IMR-90 (cell line): ENCODE results near the gene PRKCH. TPM values are rescaled to one million over a fixed set of nuclear protein-coding genes. Genes with fewer than 3 reads are reported as not detected.

ENCODE experiments used
- ATAC-seq: fragments of 200-7000 bp; cut with Tn5 transposase; 2 replicates; pipeline ENCODE4 v1.9.1; 2020; ENCODE audit warnings: low read depth, mild to moderate bottlenecking, moderate library complexity
- BruUV-seq: library from RNA; stranded (reverse); fragments of 400-500 nt; replicated peaks from 2 replicates; lab custom pipeline; 2021; lab: Mats Ljungman, UMichigan
- CTCF ChIA-PET: fragments of 300-600 bp; formaldehyde crosslinking; extraction: SDS; loops from one replicate; lab custom pipeline; 2021; ENCODE audit warnings: antibody characterized with exemption; lab: Yijun Ruan, JAX
- POLR2A ChIA-PET: fragments of 300-600 bp; sonication (Branson Sonifier 250); formaldehyde crosslinking; loops from one replicate; lab custom pipeline; 2022; ENCODE audit warnings: antibody characterized with exemption; ENCODE audit not compliant: unreplicated experiment; lab: Charles Lee
- DNase-seq: peaks from one replicate; pipeline ENCODE4 v3.0.0; 2013
- H2AFZ ChIP-seq: replicated peaks from 2 replicates; pipeline ENCODE3; 2013; ENCODE audit warnings: low read length, mild to moderate bottlenecking; ENCODE audit not compliant: poor library complexity
- H2AK5ac ChIP-seq: 2 replicates; pipeline ENCODE4 v1.6.1; 2013; ENCODE audit warnings: low read depth, low read length, inconsistent platforms
- H2AK9ac ChIP-seq: replicated peaks from 2 replicates; pipeline ENCODE3; 2013; ENCODE audit warnings: mild to moderate bottlenecking, low read depth, low read length, moderate library complexity; ENCODE audit not compliant: poor library complexity
- H2BK120ac ChIP-seq: 2 replicates; pipeline ENCODE4 v1.6.1; 2013; ENCODE audit warnings: low read depth, low read length, inconsistent platforms
- H2BK15ac ChIP-seq: 3 replicates; pipeline ENCODE4 v1.6.1; 2013; ENCODE audit warnings: low read depth, low read length, inconsistent platforms
- H2BK20ac ChIP-seq: 2 replicates; pipeline ENCODE4 v1.6.1; 2013; ENCODE audit warnings: low read depth, mild to moderate bottlenecking, inconsistent platforms, low read length, moderate library complexity
- H2BK5ac ChIP-seq: 2 replicates; pipeline ENCODE4 v1.6.1; 2013; ENCODE audit warnings: mild to moderate bottlenecking, low read depth, low read length, inconsistent platforms; ENCODE audit not compliant: poor library complexity, severe bottlenecking
- H3K14ac ChIP-seq: replicated peaks from 2 replicates; pipeline ENCODE4 v1.6.1; 2013; ENCODE audit warnings: low read depth, low read length, inconsistent platforms
- H3K18ac ChIP-seq: 2 replicates; pipeline ENCODE4 v1.6.1; 2013; ENCODE audit warnings: low read depth, low read length, control low read depth
- H3K23ac ChIP-seq: 2 replicates; pipeline ENCODE4 v1.6.1; 2013; ENCODE audit warnings: low read depth, low read length, inconsistent platforms
- H3K27ac ChIP-seq: 2 replicates; pipeline ENCODE4 v1.5.1; 2013; ENCODE audit warnings: mild to moderate bottlenecking, control low read depth, low read length; ENCODE audit not compliant: insufficient read depth
- H3K27me3 ChIP-seq: 2 replicates; pipeline ENCODE4 v1.6.1; 2013; ENCODE audit warnings: low read length; ENCODE audit not compliant: control insufficient read depth, insufficient read depth
- H3K36me3 ChIP-seq: 2 replicates; pipeline ENCODE4 v1.6.1; 2013; ENCODE audit warnings: low read length, mixed read lengths; ENCODE audit not compliant: control insufficient read depth, insufficient read depth
- H3K4ac ChIP-seq: 2 replicates; pipeline ENCODE4 v1.6.1; 2013; ENCODE audit warnings: low read depth, low read length, inconsistent platforms
- H3K4me1 ChIP-seq: 2 replicates; pipeline ENCODE4 v1.6.1; 2013; ENCODE audit warnings: low read length, mixed read lengths; ENCODE audit not compliant: control insufficient read depth, insufficient read depth
- H3K4me2 ChIP-seq: 2 replicates; pipeline ENCODE4 v1.6.1; 2013; ENCODE audit warnings: low read depth, mild to moderate bottlenecking, control low read depth, low read length, moderate library complexity
- H3K4me3 ChIP-seq: 2 replicates; pipeline ENCODE4 v1.5.1; 2013; ENCODE audit warnings: low read depth, mild to moderate bottlenecking, control low read depth, low read length, moderate library complexity; ENCODE audit not compliant: insufficient read depth
- H3K56ac ChIP-seq: 2 replicates; pipeline ENCODE4 v1.6.1; 2013; ENCODE audit warnings: low read length, inconsistent platforms; ENCODE audit not compliant: insufficient read depth; ENCODE audit errors: extremely low read depth
- H3K79me1 ChIP-seq, 2 experiments: 2 replicates each; pipeline ENCODE4 v1.6.1; 2013; ENCODE audit warnings: low read length in 2 of 2, inconsistent platforms in 1 of 2, low read depth in 1 of 2
- H3K9ac ChIP-seq: 2 replicates; pipeline ENCODE4 v1.6.1; 2013; ENCODE audit warnings: low read depth, low read length, control low read depth
- H3K9me1 ChIP-seq: 2 replicates; pipeline ENCODE4 v1.6.1; 2013; ENCODE audit warnings: low read length, inconsistent platforms; ENCODE audit not compliant: insufficient read depth
- H3K9me3 ChIP-seq: 2 replicates; pipeline ENCODE4 v1.6.1; 2013; ENCODE audit warnings: low read length; ENCODE audit not compliant: control insufficient read depth, insufficient read depth
- H4K20me1 ChIP-seq: 2 replicates; pipeline ENCODE4 v1.6.1; 2013; ENCODE audit warnings: low read length, inconsistent platforms; ENCODE audit not compliant: insufficient read depth
- H4K5ac ChIP-seq: 2 replicates; pipeline ENCODE4 v1.6.1; 2013; ENCODE audit warnings: mild to moderate bottlenecking, low read depth, low read length, control low read depth
- H4K8ac ChIP-seq, 2 experiments: 2 replicates each; pipeline ENCODE4 v1.6.1; 2013; ENCODE audit warnings: low read depth in 2 of 2, low read length in 2 of 2, control low read depth in 1 of 2, inconsistent platforms in 1 of 2
- H4K91ac ChIP-seq: 2 replicates; pipeline ENCODE4 v1.6.1; 2013; ENCODE audit warnings: low read depth, low read length, inconsistent platforms; ENCODE audit not compliant: insufficient read depth
- BHLHE40 ChIP-seq: fragments of 150-350 bp; IDR thresholded peaks from 2 replicates; pipeline ENCODE4 v1.6.1; 2016; ENCODE audit warnings: mild to moderate bottlenecking, low read depth, low read length
- CHD1 ChIP-seq: IDR thresholded peaks from 2 replicates; pipeline ENCODE4 v1.6.1; 2012; ENCODE audit warnings: low read depth, low read length, improper control_type of control experiment
- ELK1 ChIP-seq: fragments of 150-350 bp; IDR thresholded peaks from 2 replicates; pipeline ENCODE4 v1.6.1; 2016; ENCODE audit warnings: low read depth, mild to moderate bottlenecking, low read length, moderate library complexity, borderline replicate concordance
- MAFK ChIP-seq: IDR thresholded peaks from 2 replicates; pipeline ENCODE4 v1.6.1; 2012; ENCODE audit warnings: low read depth, low read length, improper control_type of control experiment
- MXI1 ChIP-seq: IDR thresholded peaks from 2 replicates; pipeline ENCODE4 v1.6.1; 2012; ENCODE audit warnings: low read depth, mild to moderate bottlenecking, low read length, moderate library complexity, borderline replicate concordance
- NFE2L2 ChIP-seq: fragments of 150-350 bp; IDR thresholded peaks from 2 replicates; pipeline ENCODE4 v1.6.1; 2016; ENCODE audit warnings: low read depth, mild to moderate bottlenecking, low read length
- POLR2A ChIP-seq: IDR thresholded peaks from 2 replicates; pipeline ENCODE4 v1.6.1; 2012; ENCODE audit warnings: mild to moderate bottlenecking, low read depth, low read length
- USF2 ChIP-seq: fragments of 150-350 bp; IDR thresholded peaks from 2 replicates; pipeline ENCODE4 v1.6.1; 2017; ENCODE audit warnings: mild to moderate bottlenecking, antibody characterized with exemption, low read length, low read depth
- WGBS, 2 experiments: methylation state at CpG; one replicate each; pipeline versions ENCODE4 v1.1.5 to v1.1.7; 2013; ENCODE audit warnings: missing lambda C conversion rate in 2 of 2; ENCODE audit not compliant: insufficient read length in 1 of 2; ENCODE audit errors: extremely low coverage in 2 of 2; 5-methylcytosine and 5-hydroxymethylcytosine counted together
- dilution Hi-C: fragments of 300-500 bp; cut with HindIII; formaldehyde crosslinking; loops from one replicate; pipeline ENCODE4 v1.14.3; 2018; ENCODE audit warnings: low sequenced_read_pairs; ENCODE audit not compliant: unreplicated experiment
- in situ Hi-C: fragments of 300-500 bp; cut with MboI; formaldehyde crosslinking; loops from 3 replicates; pipeline ENCODE4 v1.14.3; 2019; ENCODE audit warnings: low sequenced_read_pairs, inconsistent platforms, mixed read lengths
- intact Hi-C: fragments of 100-400 bp; cut with micrococcal nuclease; formaldehyde crosslinking; loops from 2 replicates; pipeline ENCODE4 v1.10.0; 2022
- polyA plus RNA-seq, 3 experiments: library from polyadenylated mRNA; depleted of rRNA; stranded (reverse); fragments of >200 nt; gene quantifications; 2 replicates each; pipeline ENCODE4 v1.2.3, GENCODE V29; 2012; ENCODE audit warnings: low replicate concordance in 1 of 3
- total RNA-seq: library from RNA; depleted of rRNA; stranded (reverse); fragments of >200 nt; gene quantifications from 2 replicates; pipeline ENCODE4 v1.2.3, GENCODE V29; 2012

PRKCH gene
- total and polyA plus RNA-seq, 2 of the 4 experiments (the other 2 are of a cell fraction): 1.6 to 2.3 TPM

GRCh38 chr14:61381553-61381952 lies 60.2 kb downstream of the PRKCH start:
- Histone ChIP-seq H3K36me3 (no peaks in the 10 kb centered on the region), H3K4me2 (no peak overlapping the region), H2AK9ac (no peak overlapping the region), H4K5ac (no peak overlapping the region), H2BK15ac (no peak overlapping the region), H3K18ac (no peak overlapping the region), H3K27ac (no peak overlapping the region), H3K27me3 (peaks cover 39% of the 10 kb centered on the region), H2BK20ac (no peak overlapping the region), H3K9ac (no peak overlapping the region), H3K9me3 (no peaks in the 10 kb centered on the region), H4K8ac (no peak overlapping the region), H2AFZ (no peak overlapping the region), H2AK5ac (no peak overlapping the region), H3K79me1 (no peaks in the 10 kb centered on the region), H2BK120ac (no peak overlapping the region), H4K91ac (no peak overlapping the region), H3K56ac (no peak overlapping the region), H3K4ac (no peak overlapping the region), H3K4me3 (no peak overlapping the region), H3K9me1 (no peaks in the 10 kb centered on the region), H2BK5ac (no peak overlapping the region), H3K4me1 (no peaks in the 10 kb centered on the region), H3K14ac (no peak overlapping the region), H4K20me1 (no peaks in the 10 kb centered on the region), H3K23ac (no peak overlapping the region)
- ChIA-PET POLR2A (no interaction called here), CTCF (no interaction called here)
- TF ChIP-seq BHLHE40 (no peak), NFE2L2 (no peak), MAFK (no peak), USF2 (no peak), ELK1 (no peak), MXI1 (no peak), POLR2A (no peak), CHD1 (no peak)
- no peak for DNase-seq
- WGBS, 2 experiments: 67% methylated on average over 1 of the region's 9 CpGs; no CpG with 5 or more reads in 1 of the 2 experiments
- dilution Hi-C loops (no loop called here), in situ Hi-C loops (no loop called here), intact Hi-C loops (no loop called here)
- ATAC-seq: no peak
- BruUV-seq: no TSS peak
